IPS-NIHi11 (cell line): ENCODE data around the gene CEP41.

ENCODE experiments used
- DNase-seq: peaks from one replicate; pipeline ENCODE4 v3.0.0; 2012; ENCODE audit warnings: mixed read lengths, low spot score

CEP41 gene

DNA sequence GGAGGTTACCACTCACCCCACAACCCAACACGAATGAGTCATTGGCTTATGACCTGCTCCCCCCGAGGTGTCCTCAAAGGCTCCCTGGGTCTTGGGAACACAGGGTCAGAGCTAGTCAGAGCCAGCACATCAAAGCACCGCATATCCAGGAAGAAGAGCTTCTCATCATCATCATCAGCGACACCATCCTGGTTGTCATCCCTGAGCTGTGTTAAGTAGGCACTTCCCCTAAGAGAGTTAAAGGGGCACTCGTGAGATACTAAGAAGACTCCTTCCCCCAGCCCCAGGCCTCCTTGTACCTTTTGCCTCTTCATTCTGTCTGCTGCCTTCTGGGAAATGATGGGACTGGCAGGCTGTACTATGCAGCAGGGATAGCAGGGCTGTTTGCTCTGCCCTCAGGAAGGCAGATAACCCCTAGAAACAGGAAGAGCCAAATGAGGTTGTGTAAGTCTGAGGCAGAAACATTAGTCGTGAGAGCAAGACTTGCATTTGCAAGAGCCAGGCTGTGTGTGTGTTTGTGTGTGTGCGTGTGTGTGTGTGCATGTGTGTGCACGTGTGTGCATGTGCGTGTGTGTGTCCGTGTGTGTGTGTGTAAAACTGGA is 71.6 kb downstream of the CEP41 start:
- no peak for DNase-seq

DNA sequence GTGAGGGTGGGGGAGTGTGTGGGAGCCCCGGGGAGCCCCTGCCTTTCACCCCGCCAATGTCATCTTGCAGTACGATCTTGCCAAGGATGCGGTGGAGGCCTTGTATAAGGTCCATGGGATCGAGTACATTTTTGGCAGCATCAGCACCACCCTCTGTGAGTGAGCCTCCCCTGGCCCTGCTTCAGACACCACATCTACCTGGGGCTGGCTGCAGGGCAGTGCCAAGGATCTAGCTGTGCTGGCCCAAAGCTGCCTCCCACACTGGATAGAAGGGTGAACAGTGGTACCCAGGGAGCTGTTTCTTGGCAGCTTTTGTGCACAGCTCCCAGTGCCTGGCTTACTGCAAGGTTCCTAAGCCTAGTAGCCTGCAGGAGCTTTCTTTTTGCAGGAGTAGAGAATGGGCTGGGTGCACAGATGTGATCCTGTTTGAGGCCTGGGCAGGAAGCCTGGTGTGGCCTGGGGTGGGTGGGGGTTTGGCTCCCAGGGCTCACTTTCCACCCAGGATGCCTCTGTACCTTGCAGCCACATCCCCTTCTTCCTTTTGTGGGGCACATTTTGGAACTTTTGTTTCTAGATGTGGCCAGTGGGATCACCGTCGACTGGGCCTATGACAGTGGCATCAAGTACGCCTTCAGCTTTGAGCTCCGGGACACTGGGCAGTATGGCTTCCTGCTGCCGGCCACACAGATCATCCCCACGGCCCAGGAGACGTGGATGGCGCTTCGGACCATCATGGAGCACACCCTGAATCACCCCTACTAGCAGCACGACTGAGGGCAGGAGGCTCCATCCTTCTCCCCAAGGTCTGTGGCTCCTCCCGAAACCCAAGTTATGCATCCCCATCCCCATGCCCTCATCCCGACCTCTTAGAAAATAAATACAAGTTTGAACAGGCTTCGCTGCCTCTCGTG is 72.7 kb downstream of the CEP41 start:
- no peak for DNase-seq

- DNase-seq = no peak
Observed at GRCh38 chr7:130367088-130367755, 73.6 kb downstream of the CEP41 start.

DNA sequence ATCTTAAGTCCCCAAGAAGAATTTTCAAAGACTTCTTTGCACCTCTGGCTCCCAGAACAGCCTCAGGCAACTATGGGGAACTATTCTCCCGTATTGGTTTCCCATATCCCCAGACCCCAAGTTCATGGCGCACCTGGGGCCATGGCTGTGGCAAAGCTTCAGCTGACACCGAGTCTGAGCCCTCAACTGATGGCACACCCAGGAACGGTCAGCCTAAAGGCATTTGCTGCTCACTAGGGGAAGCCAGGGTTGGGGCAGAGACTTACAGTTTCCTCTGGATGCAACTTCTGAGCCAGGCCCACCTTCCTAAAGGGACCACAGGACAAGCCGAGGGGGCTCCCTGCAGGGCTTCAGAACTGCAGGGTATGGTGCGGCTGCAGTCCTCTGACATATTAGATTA is 74.3 kb downstream of the CEP41 start:
- no peak for DNase-seq

DNA sequence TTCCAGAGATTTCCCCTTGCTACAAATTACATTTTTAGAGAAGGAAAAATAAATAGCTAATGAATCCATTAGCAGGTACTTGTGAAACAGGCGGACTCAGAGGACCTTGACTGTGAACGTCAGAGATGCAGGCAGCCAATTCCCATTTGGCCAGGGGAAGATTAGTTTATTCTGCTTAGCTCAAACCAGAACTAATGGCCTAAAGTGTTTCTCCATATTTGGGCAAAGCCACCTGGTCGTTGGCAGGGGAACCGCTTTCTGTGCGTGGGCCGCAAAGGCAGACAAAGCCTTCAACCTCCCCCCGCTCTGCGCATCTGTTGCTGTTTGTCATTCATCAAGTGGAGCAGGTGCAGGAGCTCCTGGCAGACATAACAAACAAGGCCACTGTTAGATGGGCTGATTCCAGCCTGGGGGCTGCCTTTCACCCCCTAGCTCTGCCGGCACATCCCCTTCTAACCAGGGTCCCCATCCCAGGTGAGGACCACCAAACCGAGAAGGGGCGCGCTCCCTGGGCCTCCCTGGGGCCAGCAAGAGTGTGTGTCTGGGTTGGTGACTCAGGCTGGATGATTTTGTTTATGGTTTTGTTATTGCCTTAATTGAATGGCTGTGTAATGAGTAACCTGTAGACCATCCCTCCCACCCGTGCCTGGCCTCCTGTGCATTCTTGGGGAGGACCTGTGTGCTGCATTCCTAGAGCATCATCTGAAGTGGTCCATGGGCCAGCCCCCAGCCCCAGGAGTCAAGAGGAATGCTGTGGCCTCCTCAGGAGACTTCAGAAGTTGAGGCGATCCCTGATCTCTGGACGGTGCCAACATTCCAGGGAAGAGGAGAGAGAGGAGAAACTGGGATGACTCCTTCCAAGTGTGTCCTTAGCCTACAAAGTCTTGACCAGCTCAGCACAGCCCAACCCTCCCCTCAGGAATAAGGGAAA is 75.0 kb downstream of the CEP41 start:
- peak; percentile 69 for DNase-seq

- DNase-seq = no peak
Observed at GRCh38 chr7:130365088-130365487, 75.7 kb downstream of the CEP41 start.

GRCh38 chr7:130364451-130364850 is 76.4 kb downstream of the CEP41 start:
- DNase-seq = no peak

- DNase-seq = no peak
Observed at GRCh38 chr7:130363026-130363847, 77.6 kb downstream of the CEP41 start.

DNA sequence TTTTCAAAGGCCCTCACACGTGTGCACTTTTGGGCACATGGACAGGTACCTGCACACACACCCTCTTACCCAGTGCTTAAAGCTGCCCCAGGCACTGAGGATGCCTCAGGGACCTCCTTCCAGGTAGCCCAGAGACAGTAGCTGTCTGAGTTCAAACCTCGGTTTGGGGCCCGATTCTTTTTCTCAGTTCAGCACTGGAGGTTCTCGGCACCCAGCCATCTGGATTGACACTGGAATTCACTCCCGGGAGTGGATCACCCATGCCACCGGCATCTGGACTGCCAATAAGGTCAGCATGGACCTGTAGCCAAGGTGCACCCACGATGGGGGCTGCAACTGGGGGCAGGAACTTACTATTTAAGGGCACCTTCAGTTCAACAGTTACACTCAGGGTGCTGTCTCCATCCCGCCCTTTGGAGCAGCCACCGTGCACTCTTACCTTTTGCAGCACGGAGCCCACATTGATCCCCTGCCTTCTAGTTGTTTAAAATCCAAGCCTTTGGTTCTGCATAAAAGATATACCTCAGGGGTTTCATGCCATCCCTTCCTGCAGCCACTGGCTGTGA is 78.5 kb downstream of the CEP41 start:
- DNase-seq = no peak

- DNase-seq = no peak
Observed at GRCh38 chr7:130361681-130362080, 79.1 kb downstream of the CEP41 start.

- DNase-seq = no peak
Observed at GRCh38 chr7:130360518-130360917, 80.3 kb downstream of the CEP41 start.

GRCh38 chr7:130359276-130359857 is 81.4 kb downstream of the CEP41 start:
- no peak for DNase-seq

DNA sequence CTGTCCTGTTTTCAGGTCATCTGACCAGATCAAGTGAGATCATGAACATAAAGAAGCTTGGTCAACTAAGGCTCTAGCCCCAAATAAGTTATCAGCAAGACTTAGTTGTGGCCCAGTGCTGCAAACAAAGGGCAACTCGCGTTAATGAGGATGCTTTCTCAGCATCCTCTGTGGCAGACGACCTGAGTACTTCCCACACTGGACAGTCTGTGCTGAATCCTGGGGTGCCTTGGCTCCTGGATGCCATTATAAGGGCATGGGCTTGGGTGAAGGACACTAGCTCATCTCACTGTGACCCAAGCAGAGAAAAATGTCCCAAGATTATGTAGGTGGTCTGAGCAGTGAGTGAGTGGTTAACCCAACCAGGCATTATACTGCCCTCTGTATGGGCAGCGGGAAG is 82.3 kb downstream of the CEP41 start:
- no peak for DNase-seq

- DNase-seq = no peak
Observed at GRCh38 chr7:130356876-130357611, 83.8 kb downstream of the CEP41 start.

DNA sequence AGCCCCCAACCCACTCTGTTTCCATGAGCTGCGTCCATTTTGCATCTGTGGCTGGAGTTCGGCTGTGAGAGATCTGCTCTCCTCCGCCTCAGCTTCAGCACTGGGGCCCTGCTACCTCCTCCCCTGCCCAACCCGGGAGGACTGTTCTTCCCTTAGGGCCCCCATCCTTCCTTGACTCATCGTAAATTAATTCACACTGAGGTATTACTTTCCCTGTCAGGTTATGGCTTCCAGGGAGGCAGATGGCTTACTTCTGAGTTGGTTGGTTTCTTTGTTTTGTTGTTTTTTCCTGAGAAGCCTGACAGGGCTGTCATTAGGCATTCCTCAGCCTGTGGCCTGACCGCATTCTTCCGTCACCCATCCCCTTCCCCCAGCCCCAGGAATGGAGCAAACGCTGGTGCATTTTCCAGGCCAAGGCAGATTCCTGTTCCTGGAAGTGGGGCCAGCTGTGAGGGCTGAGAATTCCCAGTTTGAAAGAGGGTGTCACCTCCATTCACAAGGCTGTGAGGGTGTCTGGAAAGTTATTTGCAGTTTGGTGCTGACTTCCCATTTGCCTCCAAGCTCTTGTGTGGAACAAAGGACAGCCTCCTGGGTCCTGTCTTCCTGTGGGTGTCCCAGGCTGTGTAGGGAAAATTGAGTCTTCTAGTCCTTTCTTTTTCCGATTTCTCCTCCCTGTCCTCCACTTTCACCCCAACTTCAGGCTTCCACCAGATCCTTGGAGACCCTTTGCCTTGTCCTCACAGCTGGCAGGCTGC is 84.5 kb downstream of the CEP41 start:
- peak; percentile 77 for DNase-seq

- no peak for DNase-seq
Observed at GRCh38 chr7:130353196-130353595, 87.6 kb downstream of the CEP41 start.

GRCh38 chr7:130352194-130353074 is 88.4 kb downstream of the CEP41 start:
- DNase-seq = no peak

DNA sequence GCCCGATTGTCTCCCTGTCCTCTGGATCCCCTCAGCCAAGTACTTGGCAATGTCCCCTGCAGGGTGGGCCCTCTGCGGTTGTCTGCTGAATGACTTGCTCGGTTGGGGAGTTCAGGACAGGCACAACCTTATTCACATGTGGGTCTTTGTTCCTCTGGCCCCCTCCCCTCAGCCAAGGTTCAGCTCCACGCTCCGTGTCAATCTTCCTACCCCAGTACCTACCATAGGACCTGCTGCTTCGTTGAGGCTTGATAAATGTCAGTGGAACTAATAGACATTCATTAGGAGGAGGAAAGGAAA is 89.1 kb downstream of the CEP41 start:
- no peak for DNase-seq
